ENCODE results near the gene HIPK3.

The HIPK3 gene

DNA sequence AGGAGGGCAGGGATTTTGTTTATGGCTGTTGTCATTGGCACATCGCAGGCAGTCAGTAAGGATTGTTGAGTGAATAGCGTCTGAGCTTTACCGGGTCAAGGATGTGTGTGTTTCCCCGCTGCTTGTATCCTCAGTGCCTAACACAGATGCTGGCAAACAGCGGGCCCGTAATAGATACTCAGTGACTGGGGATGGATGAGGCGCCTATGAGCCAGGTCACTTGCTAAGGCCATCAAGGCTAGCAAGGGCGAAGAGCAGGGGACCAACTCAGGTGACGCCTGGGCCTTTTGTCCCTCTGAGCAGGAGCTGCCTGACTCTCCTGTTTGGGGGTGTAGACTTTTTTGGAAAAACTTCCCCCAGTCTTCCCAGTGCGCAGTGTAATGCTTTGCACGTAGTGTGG lies 118.1 kb downstream of the HIPK3 start:
- no peak for DNase-seq
- no peak for TF ChIP-seq POLR2A (IDR thresholded peaks at IDR 0.05; ENCODE audit: low read length)
- no peak for TF ChIP-seq GATA1 (IDR thresholded peaks at IDR 0.05; ENCODE audit: low read depth, low read length)

DNA sequence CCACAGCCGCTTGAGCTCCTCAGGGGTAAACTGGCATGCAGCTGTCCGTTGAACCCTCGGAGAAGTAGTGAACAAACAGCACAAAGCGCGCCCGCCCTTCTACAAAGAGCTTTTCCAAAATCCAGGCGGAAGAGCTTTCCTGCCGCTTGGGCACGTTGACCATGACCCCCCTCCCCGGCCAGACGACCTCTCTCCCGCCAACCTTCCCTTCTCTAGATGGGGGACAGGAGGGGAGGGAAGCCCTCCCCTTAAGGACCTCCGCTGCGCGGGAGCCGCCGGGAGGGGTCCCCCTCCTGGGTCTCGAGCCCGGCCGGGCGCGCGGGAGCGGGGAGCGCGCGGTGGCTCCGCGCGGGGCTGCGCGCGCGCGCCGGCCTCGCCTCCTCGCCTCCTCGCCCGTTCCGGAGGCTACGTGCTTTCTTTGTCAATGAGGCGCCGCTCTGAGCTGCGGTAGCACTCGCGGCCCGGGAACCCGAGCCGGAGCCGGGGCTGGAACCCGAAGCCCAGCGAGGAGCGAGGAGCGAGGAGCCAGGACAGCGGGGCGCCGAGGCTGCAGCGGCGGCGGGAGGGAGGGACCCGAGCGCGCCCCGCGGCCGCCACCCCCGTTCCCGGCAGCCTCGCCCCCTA lies 118.6 kb downstream of the HIPK3 start, which contains the start of gene KIAA1549L:
Gene KIAA1549L, plus strand, starts transcription at position 421 of the 624 bp plus-strand sequence.
- TF ChIP-seq GATA1 (IDR thresholded peaks at IDR 0.05; ENCODE audit: low read depth, low read length) (no peak), POLR2A (IDR thresholded peaks at IDR 0.05; ENCODE audit: low read length) (no peak)
- no peak for DNase-seq

DNA sequence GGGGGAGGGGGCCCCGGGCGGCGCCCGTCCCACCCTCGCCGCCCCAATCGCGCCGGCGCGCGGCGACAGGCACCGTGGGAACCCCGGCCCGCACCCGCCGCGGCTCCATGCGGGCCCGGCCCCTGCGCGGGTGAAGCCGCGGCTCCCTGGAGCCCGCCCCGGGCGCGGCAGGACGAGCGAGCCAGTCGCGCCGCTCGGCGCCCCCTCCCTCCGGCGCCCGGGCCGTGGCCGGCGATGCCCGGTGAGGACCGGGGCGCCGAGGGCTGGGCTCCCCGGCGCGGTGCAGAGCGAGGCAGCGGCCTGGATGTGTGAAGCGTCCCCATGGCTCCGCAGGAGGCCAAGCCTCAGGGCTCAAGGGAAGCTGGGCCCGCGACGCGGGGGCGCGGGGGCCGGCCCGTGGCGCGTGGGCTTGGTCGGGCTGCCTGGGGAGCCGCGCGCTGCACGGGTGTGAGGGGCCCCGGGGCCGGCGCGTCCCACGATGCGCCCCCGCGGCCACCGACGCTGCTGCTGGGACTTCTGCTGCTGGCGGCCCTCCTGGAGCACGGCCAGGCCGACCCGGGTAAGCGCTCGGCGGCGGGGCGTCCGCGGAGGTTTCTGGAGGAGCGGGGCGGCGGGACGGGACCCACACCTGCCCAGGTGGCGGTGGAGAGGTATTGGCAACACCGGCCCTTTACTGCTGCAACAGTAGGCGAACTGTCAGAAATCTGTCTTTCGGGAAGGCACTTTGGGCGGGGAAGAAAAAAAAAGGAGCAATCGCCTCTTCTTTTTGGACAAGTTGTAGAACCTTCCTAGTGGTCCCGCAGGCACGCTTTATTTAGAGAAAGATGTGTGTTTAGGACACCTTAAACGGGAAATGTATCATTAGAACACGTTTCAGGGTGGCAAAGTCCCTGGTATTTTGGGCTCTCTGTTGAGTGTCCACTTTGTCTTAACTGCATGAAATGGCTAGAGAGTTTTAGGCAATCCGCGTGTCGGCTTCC lies 119.4 kb downstream of the HIPK3 start:
- no peak for DNase-seq
- no peak for TF ChIP-seq POLR2A (IDR thresholded peaks at IDR 0.05; ENCODE audit: low read length)
- TF ChIP-seq GATA1 (IDR thresholded peaks at IDR 0.05; ENCODE audit: low read depth, low read length): no peak

DNA sequence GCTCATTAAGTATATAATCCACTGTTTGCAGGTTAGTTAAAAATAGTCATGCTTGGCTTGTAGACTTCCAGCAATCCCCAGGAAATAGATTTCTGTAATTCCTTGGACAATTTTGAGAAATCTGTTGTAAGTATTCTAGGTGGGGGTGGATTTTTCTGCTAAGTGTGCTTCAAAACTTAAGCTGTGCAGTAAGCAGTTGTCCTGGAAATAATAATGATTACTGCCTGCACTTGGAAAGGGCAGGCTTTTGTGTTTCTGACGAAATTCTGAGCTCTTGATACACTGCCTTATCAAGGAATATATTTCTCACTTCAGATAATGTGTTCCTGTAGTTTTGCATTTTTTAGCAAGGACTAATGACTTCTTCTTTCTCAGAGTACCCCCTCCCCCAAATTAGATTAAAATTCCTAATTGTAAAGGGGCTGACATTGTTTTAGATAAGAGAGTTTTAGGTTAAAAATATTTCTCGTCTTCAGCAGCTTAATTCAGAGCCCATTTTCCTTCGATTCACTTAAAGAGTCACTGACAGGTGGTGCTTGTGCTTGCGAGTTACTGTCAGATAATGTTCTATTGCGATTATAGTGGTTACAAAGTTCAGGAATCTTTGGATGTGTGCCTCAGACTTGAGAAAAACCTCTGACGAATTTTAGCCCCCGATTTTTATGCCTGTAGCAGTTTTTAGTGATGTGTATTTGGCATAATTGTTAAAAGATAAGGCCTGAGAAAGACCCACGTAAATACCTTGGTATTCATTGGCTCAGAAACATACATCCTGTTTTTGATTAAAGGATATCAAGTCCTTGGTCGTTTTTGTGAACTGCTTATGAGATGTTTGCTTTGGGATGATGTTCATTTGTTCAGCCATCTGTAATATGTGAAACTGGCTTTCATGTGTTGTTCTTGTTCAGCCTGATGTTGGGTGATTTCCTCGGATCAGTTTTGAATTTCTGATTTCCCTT lies 120.5 kb downstream of the HIPK3 start:
- no peak for DNase-seq
- TF ChIP-seq POLR2A (IDR thresholded peaks at IDR 0.05; ENCODE audit: low read length) (no peak), GATA1 (IDR thresholded peaks at IDR 0.05; ENCODE audit: low read depth, low read length) (no peak)

DNA sequence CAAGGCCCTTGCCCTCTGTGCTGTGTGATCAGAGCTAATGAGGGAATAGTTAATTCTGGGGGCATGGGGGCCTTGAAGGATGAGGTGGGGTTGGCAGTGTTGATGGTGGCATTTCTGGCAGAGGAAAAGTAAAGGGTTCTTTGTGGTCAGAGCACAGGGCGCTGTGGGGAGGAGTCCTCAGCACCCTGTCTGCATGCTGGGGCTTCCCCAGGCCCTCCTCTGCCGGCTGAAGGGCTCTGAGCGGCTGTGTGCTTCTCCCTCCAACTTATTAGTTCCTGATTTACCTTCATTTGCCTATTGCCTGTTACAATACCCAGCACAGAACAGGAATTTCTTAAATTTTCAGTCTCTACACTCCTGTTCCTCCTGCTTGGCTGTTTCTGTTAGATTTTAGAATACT lies 122.8 kb downstream of the HIPK3 start:
- TF ChIP-seq POLR2A (IDR thresholded peaks at IDR 0.05; ENCODE audit: low read length) (no peak), GATA1 (IDR thresholded peaks at IDR 0.05; ENCODE audit: low read depth, low read length) (no peak)
- no peak for DNase-seq

DNA sequence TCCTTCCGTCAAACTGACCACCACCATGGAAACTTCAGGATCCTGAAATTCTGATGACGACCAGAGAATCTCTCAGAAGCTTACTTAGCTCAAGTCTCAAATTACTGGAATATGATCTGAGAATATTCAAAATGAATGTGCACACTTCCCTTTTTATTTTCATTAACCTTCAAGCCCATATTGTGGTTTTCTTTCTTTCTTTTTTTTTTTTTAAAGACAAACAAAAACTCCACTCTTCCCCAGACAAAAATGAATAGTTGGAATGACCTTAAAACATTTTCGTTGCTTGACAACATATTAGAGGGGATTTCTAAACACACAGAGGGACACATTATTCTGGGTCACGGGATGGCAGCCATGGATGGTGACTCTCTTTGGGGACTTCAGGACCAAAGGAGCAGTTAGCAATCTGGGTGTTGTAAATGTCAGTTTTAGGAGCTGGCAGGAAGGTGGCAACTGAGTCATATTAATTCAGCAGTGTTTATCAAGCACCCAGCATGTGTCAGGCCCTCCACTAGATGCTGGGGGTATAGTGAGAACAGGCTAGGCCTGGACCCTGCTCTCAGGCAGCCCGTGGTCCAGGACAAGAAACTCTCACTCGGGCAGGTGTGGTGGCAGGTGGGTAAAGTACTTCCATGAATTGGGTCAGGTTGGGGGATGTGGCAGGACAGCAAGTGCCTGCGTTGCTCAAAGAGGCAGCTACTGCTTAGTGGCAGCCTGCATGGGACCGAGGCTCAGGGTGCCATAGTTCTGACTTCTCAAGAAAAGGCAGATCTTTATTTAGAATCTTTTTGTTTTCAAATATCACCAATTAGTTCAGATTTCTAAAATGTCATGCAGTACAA lies 126.1 kb downstream of the HIPK3 start:
- TF ChIP-seq POLR2A (IDR thresholded peaks at IDR 0.05; ENCODE audit: low read length) (no peak), GATA1 (IDR thresholded peaks at IDR 0.05; ENCODE audit: low read depth, low read length) (no peak)
- DNase-seq: no peak

DNA sequence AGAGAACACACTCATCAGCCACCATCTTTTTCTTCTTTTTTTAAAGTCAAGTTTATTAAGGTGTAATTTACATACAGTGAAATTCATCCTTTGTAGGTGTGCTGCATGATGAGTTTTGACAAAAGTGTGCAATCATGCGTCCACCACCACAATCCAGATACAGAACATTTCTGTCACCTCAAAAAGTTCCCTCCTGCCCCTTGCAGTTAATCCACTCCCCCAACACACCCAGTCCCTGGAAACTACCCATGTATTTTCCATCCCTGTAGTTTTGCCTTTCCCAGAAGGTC lies 126.7 kb downstream of the HIPK3 start:
- TF ChIP-seq GATA1 (IDR thresholded peaks at IDR 0.05; ENCODE audit: low read depth, low read length) (no peak), POLR2A (IDR thresholded peaks at IDR 0.05; ENCODE audit: low read length) (no peak)
- DNase-seq: no peak

DNA sequence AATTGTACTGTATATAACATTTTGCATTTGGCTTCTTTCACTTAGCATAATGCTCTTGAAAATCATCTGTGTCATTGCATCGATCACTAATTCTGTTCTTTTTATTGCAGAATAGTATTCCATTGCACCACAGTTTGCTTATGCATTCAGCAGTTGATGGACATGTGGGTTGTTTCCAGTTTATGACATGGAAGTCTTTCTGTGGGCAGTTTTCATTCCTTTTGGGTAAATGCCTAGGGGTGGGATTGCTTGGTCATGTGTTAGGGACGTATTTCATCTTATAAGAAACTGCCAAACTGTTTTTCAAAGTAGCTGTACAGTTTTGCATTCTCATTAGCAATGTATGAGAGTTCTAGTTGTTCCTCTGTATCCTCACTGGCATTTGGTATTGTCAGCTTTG lies 127.0 kb downstream of the HIPK3 start:
- DNase-seq: no peak
- TF ChIP-seq GATA1 (IDR thresholded peaks at IDR 0.05; ENCODE audit: low read depth, low read length) (no peak), POLR2A (IDR thresholded peaks at IDR 0.05; ENCODE audit: low read length) (no peak)

DNA sequence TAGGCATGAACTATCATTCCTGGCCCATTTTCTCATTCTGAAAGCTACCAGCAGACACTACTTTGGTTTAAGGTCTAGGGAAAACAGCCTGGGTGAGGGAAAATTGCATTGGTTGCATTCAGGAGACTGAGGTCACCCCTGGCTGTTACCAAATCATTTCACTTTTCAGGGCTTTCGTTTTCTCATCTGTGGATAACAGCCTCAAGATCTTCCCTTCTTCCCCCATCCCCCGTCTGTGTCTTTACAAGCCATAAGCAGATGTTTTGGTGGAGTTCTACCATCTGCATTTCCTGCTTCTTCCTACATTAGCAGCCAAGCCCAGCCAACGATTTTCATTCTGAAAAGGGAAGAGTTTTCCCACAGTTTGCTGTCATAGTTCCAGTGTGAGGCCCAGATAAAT lies 130.4 kb downstream of the HIPK3 start:
- no peak for DNase-seq
- TF ChIP-seq POLR2A (IDR thresholded peaks at IDR 0.05; ENCODE audit: low read length): no peak
- no peak for TF ChIP-seq GATA1 (IDR thresholded peaks at IDR 0.05; ENCODE audit: low read depth, low read length)

DNA sequence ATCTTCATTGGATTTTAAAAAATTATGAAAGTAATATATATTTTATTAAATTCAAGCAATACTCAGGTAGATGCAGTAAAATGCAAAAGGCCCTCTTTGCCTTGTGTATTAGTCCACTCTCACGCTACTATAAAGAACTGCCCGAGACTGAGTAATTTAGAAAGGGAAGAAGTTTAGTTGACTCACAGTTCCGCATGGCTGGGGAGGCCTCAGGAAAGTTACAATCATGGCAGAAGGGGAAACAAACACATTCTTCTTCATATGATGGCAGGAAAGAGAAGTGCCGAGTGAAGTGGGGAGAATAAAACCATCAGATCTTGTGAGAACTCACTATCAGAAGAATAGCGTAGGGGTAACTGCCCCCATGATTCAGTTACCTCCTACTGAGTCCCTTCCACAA lies 130.8 kb downstream of the HIPK3 start:
- TF ChIP-seq GATA1 (IDR thresholded peaks at IDR 0.05; ENCODE audit: low read depth, low read length) (no peak), POLR2A (IDR thresholded peaks at IDR 0.05; ENCODE audit: low read length) (no peak)
- no peak for DNase-seq

DNA sequence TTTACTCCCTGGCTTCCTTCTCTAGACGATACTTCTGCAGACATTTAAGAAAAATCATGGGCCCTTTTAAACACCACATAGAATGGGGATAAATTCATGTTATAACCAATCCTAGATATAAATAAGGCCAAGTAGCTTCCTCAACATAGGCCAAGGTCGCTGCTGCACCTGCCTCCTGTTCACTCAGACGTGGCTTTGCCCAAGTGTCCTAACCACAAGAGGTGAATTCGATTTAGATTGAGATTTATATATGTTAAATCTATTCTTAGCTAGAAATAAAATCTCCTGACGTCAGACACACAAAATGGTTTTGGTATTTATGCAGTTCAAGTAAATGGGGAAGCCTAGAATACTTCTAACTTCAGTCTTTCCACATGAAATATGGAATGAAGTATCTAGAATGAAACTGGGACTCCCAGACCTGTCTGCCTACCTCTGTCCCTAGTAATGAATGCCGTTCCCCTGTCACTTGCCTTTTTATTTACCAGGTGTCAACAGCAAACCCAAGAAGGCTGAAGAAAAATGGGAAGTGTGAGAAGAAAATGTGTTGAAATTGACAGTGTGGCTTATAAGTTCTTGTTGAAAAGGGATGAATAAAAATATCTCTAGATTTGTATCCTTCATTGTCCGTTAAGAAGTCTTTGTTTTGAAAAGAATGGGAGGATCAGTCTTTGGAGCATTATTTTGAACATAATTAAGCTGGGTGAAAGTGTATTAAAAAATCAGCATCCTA lies 131.8 kb downstream of the HIPK3 start:
- TF ChIP-seq GATA1 (IDR thresholded peaks at IDR 0.05; ENCODE audit: low read depth, low read length): no peak
- no peak for TF ChIP-seq POLR2A (IDR thresholded peaks at IDR 0.05; ENCODE audit: low read length)
- no peak for DNase-seq

DNA sequence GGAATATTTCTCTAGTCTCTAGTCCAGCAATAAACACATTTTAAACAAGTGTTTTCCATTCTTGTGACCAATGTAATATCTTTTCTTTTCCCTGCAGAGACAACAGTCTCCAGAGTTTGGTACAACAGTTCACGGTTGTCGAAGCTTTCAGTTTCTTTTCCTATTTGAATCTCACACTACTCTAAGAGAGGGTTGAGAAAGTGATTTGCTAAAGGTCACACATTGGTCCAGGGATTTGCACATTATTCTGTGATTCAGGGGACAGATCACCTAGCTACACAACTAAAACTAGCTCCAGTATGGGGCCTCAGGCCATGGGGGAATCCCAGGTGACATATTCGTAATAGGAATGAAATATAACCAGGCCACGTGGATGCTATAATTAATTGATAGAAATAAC lies 132.5 kb downstream of the HIPK3 start:
- TF ChIP-seq GATA1 (IDR thresholded peaks at IDR 0.05; ENCODE audit: low read depth, low read length) (no peak), POLR2A (IDR thresholded peaks at IDR 0.05; ENCODE audit: low read length) (no peak)
- DNase-seq: no peak
